A204.1 (cell line): ENCODE results near the gene FBXL4.

Experiments
- FAIRE-seq: peaks from 2 replicates; lab custom pipeline; 2012; peaks lifted over from hg19 to GRCh38; lab: Jason Lieb, UNC

FBXL4 gene

DNA sequence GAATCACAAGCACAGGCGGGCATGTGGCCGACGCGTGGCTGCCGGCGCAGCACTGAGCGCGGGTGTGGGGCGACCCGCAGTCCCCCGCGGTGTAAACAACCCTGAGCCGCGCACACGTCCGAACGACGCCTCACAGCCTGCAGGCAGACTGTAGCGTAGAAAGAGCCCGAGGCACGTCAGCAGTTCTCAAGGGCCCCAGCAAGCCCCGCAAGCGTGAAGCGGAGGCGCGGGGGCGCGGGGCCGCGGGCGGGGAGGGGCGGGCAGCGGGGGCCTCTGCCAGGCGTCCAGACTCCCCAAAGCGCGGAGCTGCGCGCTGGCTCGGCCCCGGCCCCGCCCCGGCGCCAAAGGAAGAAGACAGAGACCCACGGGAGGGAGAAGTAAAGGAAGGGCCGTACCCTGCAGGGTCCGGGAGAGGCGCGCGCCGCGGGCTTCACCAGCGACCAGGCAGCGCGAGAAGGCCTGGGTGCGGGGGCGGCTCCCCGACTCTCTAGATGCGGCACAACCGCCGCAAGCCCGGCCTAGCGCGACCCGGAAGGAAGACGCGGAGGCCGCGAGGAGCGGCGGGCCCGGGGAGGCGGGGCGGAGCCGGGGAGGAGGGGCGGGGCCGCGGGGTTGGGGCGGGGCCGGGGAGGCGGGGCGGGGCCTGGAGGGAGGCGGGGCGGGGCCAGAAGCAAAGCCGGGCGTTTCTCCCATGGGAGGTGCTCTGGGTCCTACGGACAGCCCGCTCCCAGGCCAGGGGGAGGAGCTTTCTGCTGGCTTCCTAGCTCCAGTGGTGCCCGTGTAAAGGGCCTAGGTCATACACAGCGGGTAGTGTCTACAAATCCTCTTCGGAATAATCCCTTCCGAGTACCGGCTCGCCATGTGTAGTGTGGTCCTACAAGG is at the start of gene FBXL4:
FBXL4 (minus strand) TSS at position 536 of the 882 bp plus-strand sequence. CDS start 20,958 bp downstream, outside the sequence.
- FAIRE-seq: no peak

DNA sequence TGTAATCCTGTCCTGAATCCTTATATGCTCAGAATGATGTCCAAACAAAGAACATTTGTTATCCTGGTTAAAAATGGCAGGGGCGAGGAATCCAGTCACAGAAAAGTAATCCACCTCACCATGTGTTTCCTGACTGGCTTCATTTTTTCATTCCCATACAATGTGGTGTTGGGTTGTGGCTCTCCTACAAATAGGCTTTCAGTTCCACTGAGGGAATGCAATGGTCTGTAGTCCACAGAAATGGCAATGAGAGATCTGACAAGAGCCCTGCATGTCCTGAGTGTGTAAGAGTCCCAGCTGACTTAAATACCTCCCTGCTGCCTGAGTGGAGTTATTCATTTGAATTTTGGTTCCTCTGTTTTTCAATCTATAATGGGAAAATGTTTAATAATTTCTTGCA is 47.4 kb upstream of the FBXL4 start:
- FAIRE-seq: no peak

DNA sequence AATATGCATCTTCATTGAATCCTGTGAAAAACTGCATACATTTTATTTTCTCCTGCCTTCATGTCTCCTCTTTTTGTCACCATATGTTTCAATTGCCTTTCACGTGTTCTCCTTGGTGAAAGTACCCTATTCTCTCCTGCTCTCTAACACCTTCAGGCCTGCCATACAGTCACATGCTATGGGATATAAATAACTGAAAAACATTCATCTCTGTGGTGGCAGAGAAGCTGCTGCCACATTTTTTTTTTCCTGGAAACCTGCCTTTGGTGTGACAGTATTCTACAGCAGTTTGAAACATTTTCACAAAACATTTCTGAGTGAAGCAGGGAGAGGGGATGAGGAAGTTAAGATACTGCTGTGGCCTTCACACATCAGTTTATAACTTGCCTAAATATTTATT is 44.8 kb upstream of the FBXL4 start:
- no peak for FAIRE-seq

DNA sequence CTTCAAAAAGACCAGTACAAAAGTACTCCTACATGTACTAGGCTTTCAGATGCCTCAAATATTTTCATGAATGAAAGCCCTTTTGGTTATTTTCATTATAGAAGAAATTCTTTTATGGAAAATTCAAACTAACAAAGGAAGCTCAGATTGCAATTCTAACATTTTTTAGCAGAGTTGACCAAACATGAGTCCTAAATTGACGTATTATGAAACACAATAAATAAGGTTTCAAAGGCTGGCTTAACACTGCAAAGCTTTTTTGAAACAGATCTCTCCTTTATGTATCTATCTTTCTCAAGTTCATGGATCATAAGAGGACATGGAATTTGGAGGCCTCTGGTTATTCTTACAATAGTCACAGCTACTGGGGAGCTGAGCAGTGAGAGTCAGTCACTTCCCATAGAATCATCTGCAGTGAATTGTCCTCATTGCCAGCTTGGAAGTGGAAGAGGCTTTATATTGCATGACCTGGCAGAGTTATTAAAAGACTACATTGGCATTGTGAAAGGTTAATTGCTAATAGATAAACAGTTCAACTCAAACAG is 38.4 kb upstream of the FBXL4 start:
- FAIRE-seq: no peak

DNA sequence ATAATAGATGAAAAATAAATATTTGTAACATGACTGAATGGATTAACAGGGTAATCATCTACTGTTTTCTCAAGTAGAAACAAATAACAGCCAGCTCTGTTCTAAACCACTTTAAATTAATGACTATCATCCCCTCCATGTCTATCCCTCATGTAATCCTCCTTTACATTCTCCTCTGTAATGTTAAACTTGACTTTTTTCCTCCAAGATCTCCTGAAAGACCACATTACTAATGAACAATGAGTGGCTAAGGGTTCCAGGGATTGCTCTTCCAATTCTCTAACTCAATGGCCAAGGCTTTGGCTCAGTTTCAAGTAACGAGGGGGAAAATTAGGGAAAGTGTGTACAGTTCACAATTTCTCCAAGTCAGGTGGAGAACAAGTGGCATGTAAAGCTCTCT is 37.6 kb upstream of the FBXL4 start:
- no peak for FAIRE-seq

DNA sequence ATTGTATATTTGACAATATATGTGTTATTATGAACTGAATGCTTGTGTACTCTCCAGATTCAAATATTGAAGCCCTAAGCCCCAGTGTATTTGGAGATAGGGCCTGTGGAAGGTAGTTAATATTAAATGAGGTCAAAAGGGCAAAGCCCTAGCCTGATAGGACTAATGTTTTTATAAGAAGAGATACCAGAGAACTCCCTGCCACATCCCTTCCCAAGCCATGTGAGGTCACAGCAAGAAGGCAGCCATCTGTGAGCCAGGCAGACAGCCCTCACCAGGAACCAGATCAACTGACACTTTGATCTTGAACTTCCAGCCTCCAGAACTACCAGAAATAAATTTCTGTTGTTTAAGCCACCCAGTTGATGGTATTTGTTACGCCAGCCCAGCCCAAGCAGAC is 36.4 kb upstream of the FBXL4 start:
- FAIRE-seq: no peak

DNA sequence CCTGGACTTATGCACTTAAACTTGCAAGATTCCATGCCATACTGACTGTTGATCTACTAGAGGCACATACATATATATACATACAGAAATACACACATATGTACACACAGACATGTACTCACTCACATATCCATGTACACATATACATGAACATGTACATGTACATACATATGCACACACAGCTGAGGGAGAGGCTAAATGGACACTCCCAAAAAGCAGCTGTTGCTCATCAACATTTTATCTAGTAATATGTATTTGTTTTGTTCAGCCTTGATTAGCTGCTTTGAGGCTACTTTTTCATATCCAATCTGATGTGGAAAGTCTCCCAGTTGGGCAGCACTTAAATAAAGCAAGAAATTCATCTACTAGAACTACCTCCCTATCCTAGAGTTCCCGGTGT is 33.7 kb upstream of the FBXL4 start:
- FAIRE-seq: no peak

DNA sequence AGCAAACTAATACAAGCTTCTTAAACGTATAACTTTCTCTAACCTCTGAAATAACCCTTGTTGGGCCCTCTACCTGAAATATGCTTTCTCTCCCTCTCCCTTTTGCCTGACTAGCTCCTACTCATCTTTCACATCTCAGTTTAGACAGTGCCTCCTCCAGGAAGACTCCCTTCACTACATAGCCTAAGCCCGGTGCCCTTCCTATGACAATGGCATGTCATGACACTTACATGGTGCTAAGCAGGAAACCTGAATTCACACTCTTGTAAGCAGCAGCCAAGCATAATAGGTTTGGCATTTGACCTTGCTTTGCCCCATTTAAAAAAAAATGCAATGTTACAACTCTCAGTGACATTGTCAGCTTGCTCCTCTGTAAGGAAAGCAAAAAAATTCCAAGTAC is 33.1 kb upstream of the FBXL4 start:
- FAIRE-seq: no peak

DNA sequence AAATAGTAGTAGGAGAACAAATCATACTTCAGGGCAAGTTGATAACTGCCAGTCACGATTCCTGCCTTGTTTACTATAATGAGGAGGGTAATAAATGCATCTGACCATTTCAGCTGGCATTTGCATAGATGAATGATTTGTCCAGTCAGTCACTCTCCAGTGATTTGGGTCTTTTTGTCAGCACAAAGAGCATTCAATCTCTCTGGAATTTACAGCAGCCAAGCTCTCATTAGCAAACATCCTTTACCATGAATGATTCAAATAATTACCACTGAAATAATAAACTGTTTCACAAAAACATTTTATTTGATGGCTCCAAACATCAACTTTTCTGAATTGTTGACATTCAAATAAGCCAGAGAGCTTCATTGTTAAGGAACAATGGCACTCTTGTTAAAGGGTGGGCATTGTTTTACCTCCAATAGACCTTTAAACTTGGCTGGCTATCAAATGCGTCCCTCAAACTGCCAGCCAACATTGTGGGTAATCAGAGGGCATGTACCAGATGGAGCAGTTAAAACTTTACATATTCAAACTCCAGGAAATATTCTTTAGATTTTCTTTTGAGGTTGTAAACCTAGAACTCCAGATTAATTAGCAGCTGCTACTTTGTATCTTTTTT is 30.0 kb upstream of the FBXL4 start:
- no peak for FAIRE-seq

DNA sequence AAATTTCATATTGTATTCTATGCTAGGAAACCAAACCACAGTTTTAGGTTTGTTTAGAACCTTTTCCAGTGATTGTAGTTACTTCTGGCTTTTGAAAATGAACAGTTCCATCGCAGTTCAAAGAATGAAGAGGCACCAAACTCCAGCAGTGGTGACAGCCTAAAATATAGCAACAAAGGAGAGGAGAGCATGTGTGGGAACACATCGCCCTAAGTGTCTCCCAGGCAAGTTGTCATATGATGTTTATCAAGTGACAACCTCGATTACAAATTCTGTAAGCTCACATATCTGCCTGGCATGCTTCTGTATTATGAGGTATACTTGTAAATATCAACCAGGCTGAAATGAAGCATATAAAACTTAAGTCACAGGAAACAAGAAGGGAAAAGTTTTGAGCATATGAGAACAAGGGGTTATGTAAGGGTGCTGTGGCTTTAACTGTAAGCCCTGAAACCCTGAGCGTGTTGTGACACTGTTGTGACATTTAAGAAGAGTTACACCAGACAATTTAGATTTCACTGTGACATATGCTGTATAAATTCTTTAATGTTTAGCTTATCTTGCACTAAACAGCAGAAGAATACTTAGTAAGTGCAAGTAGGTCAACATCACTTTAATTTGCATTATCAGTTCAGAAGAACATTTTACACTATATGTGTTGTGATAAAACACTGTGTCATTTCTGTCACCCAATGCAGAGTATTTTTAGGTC is 29.1 kb upstream of the FBXL4 start:
- no peak for FAIRE-seq

DNA sequence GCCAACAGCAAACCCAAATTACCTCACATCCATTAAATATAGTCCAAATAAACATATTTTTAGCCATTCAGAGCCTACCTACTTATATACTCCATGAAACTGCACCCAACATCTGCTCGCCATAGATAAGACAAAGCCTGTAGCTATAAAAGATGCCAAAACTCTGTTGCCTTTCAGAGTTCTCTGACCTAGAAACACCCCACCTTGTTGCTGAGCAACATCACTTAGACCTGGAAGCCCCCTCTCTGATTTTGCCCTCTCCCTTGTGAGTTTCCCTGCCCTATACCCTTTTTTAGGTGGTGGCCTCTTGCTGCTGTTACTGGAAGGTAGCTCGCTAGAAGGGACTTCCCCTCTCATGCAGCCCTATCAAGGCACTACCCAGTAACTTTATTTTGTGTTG is 27.7 kb upstream of the FBXL4 start:
- no peak for FAIRE-seq

DNA sequence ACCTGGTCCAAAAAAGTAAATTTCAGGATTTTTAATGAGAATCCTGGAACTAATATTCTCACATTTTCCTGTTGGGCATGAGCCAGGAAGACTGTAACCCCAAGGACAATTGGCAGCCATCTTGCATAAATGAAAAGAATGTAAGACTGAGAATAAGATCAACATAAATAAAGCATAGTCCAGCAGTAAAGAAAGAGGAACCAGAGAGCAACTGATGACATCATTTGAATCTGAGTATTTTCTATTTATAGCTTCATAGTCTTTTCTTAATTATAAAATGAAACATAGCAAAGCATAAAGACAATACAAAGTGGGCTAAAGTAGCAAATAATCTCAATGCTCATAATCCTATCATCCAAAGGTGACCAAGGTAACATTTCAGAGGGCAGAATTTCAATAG is 26.6 kb upstream of the FBXL4 start:
- no peak for FAIRE-seq

DNA sequence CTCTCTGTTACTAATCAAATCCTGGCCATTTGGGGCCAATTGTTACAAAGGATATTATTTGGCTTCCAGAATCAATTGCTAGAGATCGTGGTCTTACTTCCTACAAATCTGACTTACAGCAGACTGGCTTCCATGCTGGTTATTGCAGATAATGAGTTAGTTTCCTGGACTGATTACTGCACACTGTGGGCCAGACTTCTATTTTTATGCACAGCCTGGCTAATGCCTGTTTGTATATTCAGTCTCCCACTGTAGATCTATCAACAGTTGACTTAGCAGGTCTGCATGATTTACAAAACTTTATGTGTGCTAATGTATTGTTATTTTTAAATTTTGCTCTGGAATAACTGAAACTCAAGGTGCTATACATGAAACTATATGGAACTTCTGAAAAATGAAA is 25.8 kb upstream of the FBXL4 start:
- FAIRE-seq: no peak

DNA sequence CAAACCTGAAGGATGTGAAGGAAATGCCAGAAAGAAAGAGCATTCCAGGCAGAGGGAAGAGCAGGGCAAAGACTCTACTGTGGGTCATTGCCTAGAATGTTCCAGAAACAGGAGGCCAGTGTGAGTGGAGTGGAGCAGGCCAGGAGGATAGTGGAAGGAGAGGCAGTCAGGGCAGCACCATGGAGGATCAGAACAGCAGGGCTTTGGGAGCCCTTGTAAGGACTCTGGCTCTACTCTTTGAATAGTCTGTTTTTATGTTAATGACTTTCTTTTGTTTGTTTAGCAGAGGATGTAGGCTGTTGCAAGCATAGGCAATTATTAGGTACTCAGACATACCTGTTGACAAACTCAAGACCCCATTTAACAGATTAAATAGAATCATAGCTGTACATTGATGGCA is 23.6 kb upstream of the FBXL4 start:
- FAIRE-seq: no peak

DNA sequence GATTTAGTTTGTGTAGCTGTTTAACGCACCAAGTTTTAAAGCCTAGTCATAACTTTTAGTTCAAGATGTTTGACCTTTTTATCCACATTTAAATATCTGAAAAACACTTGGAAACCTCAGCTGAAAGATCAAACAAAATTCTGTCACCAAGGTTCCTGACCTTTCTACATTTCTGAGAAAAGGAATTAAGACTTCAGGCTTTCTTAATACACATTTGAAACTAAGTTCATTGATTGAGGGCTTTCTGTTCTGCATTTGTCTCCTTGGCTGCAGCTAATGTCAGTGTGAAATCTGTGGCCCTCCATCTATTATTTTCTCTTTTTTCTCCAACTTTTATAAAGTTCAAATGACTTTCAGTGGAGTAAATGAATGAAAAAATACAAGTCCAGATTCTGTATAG is 22.7 kb upstream of the FBXL4 start:
- no peak for FAIRE-seq

DNA sequence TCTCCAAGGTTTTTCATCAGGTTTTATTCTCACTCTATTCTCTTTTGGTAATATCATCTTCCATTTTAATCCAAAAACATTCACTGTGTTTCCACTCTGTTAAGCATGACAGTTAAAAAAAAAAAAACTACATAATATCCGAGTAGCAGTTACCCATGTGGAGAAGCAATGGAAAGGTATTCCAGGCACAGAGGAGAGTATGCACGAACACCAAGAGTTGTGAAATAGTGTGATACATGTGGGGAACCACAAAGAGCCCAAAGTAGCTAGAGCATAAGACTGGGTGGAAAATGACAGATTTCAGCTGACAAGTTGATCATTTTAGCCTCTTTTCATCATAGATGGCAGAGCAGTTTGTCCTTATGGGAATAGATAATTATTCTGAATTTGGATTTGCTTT is 19.9 kb upstream of the FBXL4 start:
- FAIRE-seq: no peak

DNA sequence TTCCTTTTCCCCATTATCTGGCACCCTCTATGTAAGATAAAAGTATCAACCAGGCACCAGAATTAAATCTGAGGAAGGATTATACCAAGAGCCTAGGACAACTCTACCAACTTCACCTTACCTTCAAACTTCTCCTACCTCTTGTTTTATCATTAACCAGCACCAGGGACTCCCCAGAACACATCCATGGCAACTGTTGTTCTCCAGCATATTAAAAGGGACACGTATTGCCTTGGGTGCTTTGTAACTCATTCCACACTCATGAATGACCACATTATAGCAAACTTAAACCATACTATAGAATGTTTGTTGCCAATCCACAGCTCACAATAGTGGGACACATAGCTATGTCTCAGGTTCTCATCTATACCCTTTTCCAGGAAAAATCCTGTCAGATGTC is 11.9 kb upstream of the FBXL4 start:
- no peak for FAIRE-seq

DNA sequence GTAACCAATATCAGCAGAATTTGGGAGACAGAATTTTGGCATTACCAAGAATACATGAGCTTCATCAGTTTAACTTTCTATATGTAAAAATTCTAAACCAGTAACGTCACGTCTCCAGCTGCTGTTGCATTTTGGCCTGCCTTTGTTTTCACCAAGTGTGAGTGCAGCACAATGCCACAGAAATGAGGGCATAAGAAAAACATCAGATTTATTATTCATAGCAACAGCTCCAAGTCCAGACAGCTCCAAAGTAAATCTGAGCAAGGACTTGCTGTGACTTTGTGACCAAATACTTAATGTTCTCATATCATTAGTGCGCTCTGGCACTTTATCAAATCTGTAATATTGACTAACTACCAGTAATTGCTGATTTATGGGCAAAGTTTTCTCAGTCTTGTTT is 11.0 kb upstream of the FBXL4 start:
- FAIRE-seq: no peak

DNA sequence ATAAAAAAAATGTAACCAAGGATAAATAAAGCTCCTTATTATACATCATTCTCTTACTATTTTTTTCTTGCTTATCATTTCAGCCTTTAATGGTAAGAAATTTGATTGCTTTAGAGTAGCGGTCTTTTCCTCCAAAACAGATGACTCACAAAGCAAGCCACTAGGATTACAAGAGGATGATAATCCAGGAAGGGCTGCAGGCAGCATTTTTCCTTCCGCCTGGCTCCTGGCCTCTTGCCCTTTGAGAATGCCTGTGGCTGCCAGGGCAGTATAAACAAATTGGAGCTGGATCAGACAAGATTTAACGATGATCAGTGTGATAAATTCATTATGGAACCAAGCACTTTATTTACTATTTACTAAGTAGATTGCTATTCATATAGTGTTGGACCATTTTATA is 9.7 kb upstream of the FBXL4 start:
- no peak for FAIRE-seq

DNA sequence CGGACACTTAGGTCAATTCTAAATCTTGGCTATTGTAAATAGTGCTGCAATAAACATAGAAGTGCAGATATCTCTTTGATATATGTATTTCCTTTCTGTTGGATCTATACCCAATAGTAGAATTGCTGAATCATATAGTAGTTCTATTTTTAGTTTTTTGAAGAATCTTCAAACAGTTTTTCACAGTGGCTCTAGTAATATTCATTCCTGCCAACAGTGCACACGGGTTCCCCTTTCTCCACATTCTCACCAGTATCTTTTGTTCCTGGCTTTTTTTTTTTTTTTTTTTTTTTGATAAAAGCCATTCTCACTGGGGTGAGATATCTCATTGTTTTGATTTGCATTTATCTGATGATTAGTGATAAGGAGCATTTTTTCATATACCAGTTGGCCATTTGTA is 1.8 kb upstream of the FBXL4 start:
- no peak for FAIRE-seq

DNA sequence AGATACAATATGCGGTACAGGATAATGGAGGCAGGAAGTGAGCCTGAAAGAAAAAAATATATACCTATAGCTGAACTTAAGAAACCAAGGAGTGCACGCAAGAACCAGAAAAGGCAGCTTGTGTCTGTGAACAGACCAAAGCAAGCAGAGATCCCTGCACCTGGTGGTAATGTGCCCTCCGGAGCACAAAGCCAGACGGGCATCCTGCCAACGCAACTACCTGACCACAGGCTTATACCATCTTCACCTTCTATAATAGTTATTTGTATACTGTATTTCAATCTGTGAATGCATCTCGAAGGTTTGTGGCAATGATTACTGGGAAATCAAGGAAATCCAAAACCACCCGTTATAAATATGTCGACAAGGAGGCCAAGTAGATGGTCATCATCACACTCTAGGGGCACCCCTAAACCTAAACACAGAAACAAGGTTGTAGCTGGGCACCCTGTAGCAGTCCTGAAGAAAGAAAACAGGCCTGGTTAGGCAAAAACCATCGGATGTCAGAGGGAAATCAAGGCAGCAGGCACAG is 801 bp downstream of the FBXL4 start:
- FAIRE-seq: no peak

DNA sequence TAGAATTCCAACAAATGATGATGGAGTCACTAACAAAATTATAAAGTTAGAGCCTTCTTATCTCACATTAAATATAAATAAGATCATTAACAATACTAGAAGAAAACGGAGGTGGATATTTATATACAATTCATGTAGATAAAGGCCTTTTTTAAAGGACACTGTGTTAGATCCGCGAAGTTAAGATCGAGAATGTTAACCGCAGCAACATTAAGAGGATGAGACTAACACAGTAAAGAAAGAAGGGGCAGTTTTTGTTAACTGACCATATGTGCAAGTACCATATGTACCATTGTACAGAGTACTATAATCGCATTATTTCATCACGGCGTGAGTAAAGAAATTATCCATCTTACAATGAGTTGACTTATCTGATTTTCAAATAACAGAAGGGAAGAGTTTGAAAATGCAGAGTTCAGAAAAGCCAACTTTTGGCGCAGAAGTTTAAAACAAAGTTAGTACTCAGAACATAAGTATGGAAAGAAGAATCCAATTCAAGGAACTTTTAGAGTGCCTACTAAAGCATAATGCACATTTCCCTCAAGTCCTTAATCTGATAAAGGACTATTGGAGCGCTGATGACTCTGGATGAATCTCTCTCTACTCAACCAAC is 1.4 kb downstream of the FBXL4 start:
- FAIRE-seq: no peak
